ENCODE measurements around the gene TRIP10. TPM values are rescaled to one million over a fixed set of nuclear protein-coding genes. Genes with fewer than 3 reads are reported as not detected.

Gene TRIP10
- total and polyA plus RNA-seq, 2 of the 13 experiments (the other 11 are each of a cell fraction or from before 2014, with no cell fraction given): 32.5 to 33.2 TPM

- in situ Hi-C loops (cut with HindIII; ENCODE audit: extremely low pct_ligation_motif_present, low pct_unique_long_range_greater_than_20kb): no loop called here
- 8% methylated on average over 11 of the region's 11 CpGs for WGBS (ENCODE audit: low lambda C conversion rate)
- Histone ChIP-seq H3K4me3 (replicated peaks in 1 of 3; ENCODE audit: insufficient read depth in 1 of 3, low read depth in 2 of 3, low read length in 3 of 3) (no peak overlapping the region), H4K20me1 (ENCODE audit: insufficient read depth, low read length) (no peaks in the 10 kb centered on the region), H3K9me3 (ENCODE audit: low read length) (no peaks in the 10 kb centered on the region), H3K9ac (ENCODE audit: insufficient read depth, low read depth, low read length) (no peak overlapping the region), H2AFZ (ENCODE audit: low read length) (no peak overlapping the region), H3K4me2 (ENCODE audit: low read depth, low read length) (no peak overlapping the region), H3K36me3 (replicated peaks in 1 of 2; ENCODE audit: control insufficient read depth in 1 of 2, insufficient read depth in 2 of 2, low read length in 2 of 2) (no peaks in the 10 kb centered on the region), H3K27me3 (ENCODE audit: control insufficient read depth in 1 of 2, insufficient read depth in 2 of 2, low read length in 2 of 2) (no peaks in the 10 kb centered on the region), H3K4me1 (ENCODE audit: insufficient read depth, low read length) (no peaks in the 10 kb centered on the region), H3K27ac (ENCODE audit: extremely low read length, insufficient read depth, low read length) (no peak overlapping the region), H3K79me2 (ENCODE audit: insufficient read depth, low read length) (no peaks in the 10 kb centered on the region)
- no peak for FAIRE-seq
- DNase-seq (ENCODE audit: low spot score): no peak
- CTCF ChIA-PET (ENCODE audit: low intra/inter-chr PET ratio, low total read pairs): no interaction called here
- BruUV-seq (replicated peaks): no TSS peak
- POLR2A ChIA-PET: interaction anchor here (1.3 kb wide), 1 partner anchor 55 kb away, joined by 3 read pairs; the partner anchor contains the start of gene C3
- intact Hi-C loops (cut with micrococcal nuclease; ENCODE audit: unreplicated experiment): no loop called here
- no peak for ATAC-seq
- TF ChIP-seq TEAD3 (CRISPR knock-in tag; optimal IDR thresholded peaks at IDR 0.05; ENCODE audit: borderline replicate concordance): no peak
- peak; percentile 39; the same call in 1 of the 2 replicates for TF ChIP-seq BHLHE40 (IDR thresholded peaks at IDR 0.05; ENCODE audit: low read length)
- no peak for TF ChIP-seq ELF3 (CRISPR knock-in tag; IDR thresholded peaks at IDR 0.05)
- no peak for TF ChIP-seq ZNF777 (CRISPR knock-in tag; IDR thresholded peaks at IDR 0.05)
- TF ChIP-seq PBX3 (CRISPR knock-in tag; IDR thresholded peaks at IDR 0.05; ENCODE audit: borderline replicate concordance): no peak
- TF ChIP-seq ZNF317 (CRISPR knock-in tag; IDR thresholded peaks at IDR 0.05): no peak
- TF ChIP-seq RARA (CRISPR knock-in tag; IDR thresholded peaks at IDR 0.05): peak; percentile 45; the same call in 1 of the 2 replicates
- TF ChIP-seq ZNF550 (CRISPR knock-in tag; IDR thresholded peaks at IDR 0.05; ENCODE audit: borderline replicate concordance): no peak
- TF ChIP-seq RERE (CRISPR knock-in tag; IDR thresholded peaks at IDR 0.05; ENCODE audit: low read depth): no peak
- TF ChIP-seq CBFB (CRISPR knock-in tag; IDR thresholded peaks at IDR 0.05): no peak
- TF ChIP-seq ATAD3A (CRISPR knock-in tag; IDR thresholded peaks at IDR 0.05): no peak
- TF ChIP-seq ZBTB7A (CRISPR knock-in tag; IDR thresholded peaks at IDR 0.05): no peak
- TF ChIP-seq ZNF75D (CRISPR knock-in tag; IDR thresholded peaks at IDR 0.05; ENCODE audit: borderline replicate concordance): no peak
- TF ChIP-seq, protein P1, sequence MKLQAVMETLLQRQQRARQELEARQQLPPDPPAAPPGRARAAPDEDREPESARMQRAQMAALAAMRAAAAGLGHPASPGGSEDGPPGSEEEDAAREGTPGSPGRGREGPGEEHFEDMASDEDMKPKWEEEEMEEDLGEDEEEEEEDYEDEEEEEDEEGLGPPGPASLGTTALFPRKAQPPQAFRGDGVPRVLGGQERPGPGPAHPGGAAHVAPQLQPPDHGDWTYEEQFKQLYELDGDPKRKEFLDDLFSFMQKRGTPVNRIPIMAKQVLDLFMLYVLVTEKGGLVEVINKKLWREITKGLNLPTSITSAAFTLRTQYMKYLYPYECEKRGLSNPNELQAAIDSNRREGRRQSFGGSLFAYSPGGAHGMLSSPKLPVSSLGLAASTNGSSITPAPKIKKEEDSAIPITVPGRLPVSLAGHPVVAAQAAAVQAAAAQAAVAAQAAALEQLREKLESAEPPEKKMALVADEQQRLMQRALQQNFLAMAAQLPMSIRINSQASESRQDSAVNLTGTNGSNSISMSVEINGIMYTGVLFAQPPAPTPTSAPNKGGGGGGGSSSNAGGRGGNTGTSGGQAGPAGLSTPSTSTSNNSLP (IDR thresholded peaks at IDR 0.05; ENCODE audit: low read depth, low read length): no peak
- 0 out of 2 replicates have a peak, but pooled peaks have one; percentile 40 for TF ChIP-seq RELA (CRISPR knock-in tag; IDR thresholded peaks at IDR 0.05)
- TF ChIP-seq NFRKB (IDR thresholded peaks at IDR 0.05): no peak
These were observed 35.6 kb downstream of the TRIP10 start for GRCh38 chr19:6774821-6775707.

All from HepG2 (cell line).